GM23338 (cell line): Measurements from ENCODE around the gene CCDC60. TPM values are rescaled to one million over a fixed set of nuclear protein-coding genes. Genes with fewer than 3 reads are reported as not detected.

Experiments used
- ATAC-seq: fragments of 200-7000 bp; cut with Tn5 transposase; 3 replicates; pipeline ENCODE4 v1.9.1; 2020
- DNase-seq: peaks from one replicate; pipeline ENCODE4 v3.0.0-alpha.2; 2015; ENCODE audit warnings: low spot score
- H2AFZ ChIP-seq: fragments of 200-600 bp; sonication (generic); 2 replicates; pipeline ENCODE4 v1.8.0; 2016; ENCODE audit warnings: antibody characterized with exemption, mild to moderate bottlenecking, moderate library complexity
- H3F3A ChIP-seq: fragments of 200-600 bp; sonication (generic); replicated peaks from 2 replicates; pipeline ENCODE4 v1.8.0; 2017; ENCODE audit warnings: antibody characterized with exemption, mixed run types, low read depth
- H3K27ac ChIP-seq: fragments of 200-600 bp; sonication (generic); 2 replicates; pipeline ENCODE4 v1.6.1; 2016; ENCODE audit warnings: low read depth
- H3K27me3 ChIP-seq: fragments of 200-600 bp; sonication (generic); 2 replicates; pipeline ENCODE4 v1.8.0; 2016; ENCODE audit warnings: mild to moderate bottlenecking, mixed run types, moderate library complexity; ENCODE audit not compliant: insufficient read depth
- H3K36me3 ChIP-seq: fragments of 200-600 bp; sonication (generic); 2 replicates; pipeline ENCODE4 v1.8.0; 2016; ENCODE audit warnings: mild to moderate bottlenecking; ENCODE audit not compliant: insufficient read depth
- H3K4me1 ChIP-seq: fragments of 200-600 bp; sonication (generic); 2 replicates; pipeline ENCODE4 v1.8.0; 2016; ENCODE audit warnings: mild to moderate bottlenecking, moderate library complexity; ENCODE audit not compliant: insufficient read depth
- H3K4me2 ChIP-seq: fragments of 200-600 bp; sonication (generic); 2 replicates; pipeline ENCODE4 v1.7.1; 2017; ENCODE audit warnings: mixed run types
- H3K4me3 ChIP-seq: fragments of 200-600 bp; sonication (generic); 2 replicates; pipeline ENCODE4 v1.6.1; 2016; ENCODE audit warnings: mixed run types
- H3K79me2 ChIP-seq: fragments of 200-600 bp; sonication (generic); replicated peaks from 2 replicates; pipeline ENCODE4 v1.8.0; 2017; ENCODE audit warnings: mild to moderate bottlenecking; ENCODE audit not compliant: insufficient read depth
- H3K9me2 ChIP-seq: fragments of 200-600 bp; sonication (generic); 2 replicates; pipeline ENCODE4 v1.8.0; 2017; ENCODE audit not compliant: insufficient read depth
- H4K20me1 ChIP-seq: fragments of 200-600 bp; sonication (generic); replicated peaks from 2 replicates; pipeline ENCODE4 v1.8.0; 2017; ENCODE audit warnings: mild to moderate bottlenecking; ENCODE audit not compliant: insufficient read depth
- H3K27ac Mint-ChIP-seq: 2 replicates; pipeline ENCODE4 v1.8.0; 2020; ENCODE audit warnings: inconsistent platforms, mild to moderate bottlenecking, moderate library complexity, mixed read lengths
- H3K27me3 Mint-ChIP-seq: 3 replicates; pipeline ENCODE4 v1.8.0; 2022; ENCODE audit warnings: low read depth, mild to moderate bottlenecking, moderate library complexity, mixed read lengths, inconsistent platforms; ENCODE audit not compliant: insufficient read depth, poor library complexity
- H3K36me3 Mint-ChIP-seq: 3 replicates; pipeline ENCODE4 v1.8.0; 2021; ENCODE audit warnings: low read depth, mild to moderate bottlenecking, inconsistent platforms, moderate library complexity, mixed read lengths
- H3K4me1 Mint-ChIP-seq: 3 replicates; pipeline ENCODE4 v1.8.0; 2020; ENCODE audit warnings: mild to moderate bottlenecking, inconsistent platforms, mixed read lengths
- H3K4me3 Mint-ChIP-seq: 3 replicates; pipeline ENCODE4 v1.8.0; 2021; ENCODE audit warnings: moderate library complexity, mild to moderate bottlenecking, inconsistent platforms, mixed read lengths
- H3K9me3 Mint-ChIP-seq: 3 replicates; pipeline ENCODE4 v1.8.0; 2020; ENCODE audit warnings: moderate library complexity, mild to moderate bottlenecking, inconsistent platforms, mixed read lengths
- CREB1 ChIP-seq: fragments of 250-450 bp; sonication (Bioruptor Pico); IDR thresholded peaks from 2 replicates; pipeline ENCODE4 v1.5.0; 2020; ENCODE audit warnings: low read depth, mild to moderate bottlenecking, moderate library complexity
- CTCF ChIP-seq, 2 experiments: fragments of 200-600 bp in 1 of 2; sonication (generic) in 1 of 2; conservative IDR thresholded peaks; 2 replicates each; pipeline versions ENCODE4 v1.5.1 to v1.6.1; 2016 to 2017; ENCODE audit warnings: antibody characterized with exemption in 2 of 2, low read depth in 2 of 2, mild to moderate bottlenecking in 2 of 2, moderate library complexity in 1 of 2
- ETS1 ChIP-seq: IDR thresholded peaks from 2 replicates; pipeline ENCODE4 v1.6.1; 2016; ENCODE audit warnings: antibody characterized with exemption
- EZH2 ChIP-seq: fragments of 200-600 bp; sonication (generic); IDR thresholded peaks from one replicate; pipeline ENCODE4 v1.8.0; 2017; ENCODE audit warnings: antibody characterized with exemption, mild to moderate bottlenecking, low read depth; ENCODE audit not compliant: unreplicated experiment
- EZH2phosphoT487 ChIP-seq: fragments of 200-600 bp; sonication (generic); IDR thresholded peaks from one replicate; pipeline ENCODE4 v1.8.1; 2018; ENCODE audit warnings: antibody characterized with exemption; ENCODE audit not compliant: unreplicated experiment
- JUNB ChIP-seq: IDR thresholded peaks from one replicate; pipeline ENCODE4 v1.6.1; 2016; ENCODE audit warnings: antibody characterized with exemption; ENCODE audit not compliant: unreplicated experiment
- NANOG ChIP-seq: IDR thresholded peaks from 2 replicates; pipeline ENCODE4 v1.6.1; 2016; ENCODE audit warnings: antibody characterized with exemption, borderline replicate concordance
- POLR2AphosphoS5 ChIP-seq: IDR thresholded peaks from 2 replicates; pipeline ENCODE4 v1.6.1; 2016; ENCODE audit warnings: antibody characterized with exemption, low read depth
- REST ChIP-seq: IDR thresholded peaks from one replicate; pipeline ENCODE4 v1.6.1; 2018; ENCODE audit warnings: antibody characterized with exemption; ENCODE audit not compliant: unreplicated experiment
- STAT1 ChIP-seq: IDR thresholded peaks from one replicate; pipeline ENCODE4 v1.6.1; 2016; ENCODE audit warnings: antibody characterized with exemption; ENCODE audit not compliant: unreplicated experiment
- ZNF114 ChIP-seq: fragments of 250-450 bp; sonication (Bioruptor Pico); IDR thresholded peaks from 2 replicates; pipeline ENCODE4 v1.5.0; 2020; ENCODE audit warnings: mild to moderate bottlenecking, moderate library complexity
- ZNF331 ChIP-seq: fragments of 250-450 bp; sonication (Bioruptor Pico); IDR thresholded peaks from 2 replicates; pipeline ENCODE4 v1.5.0; 2020; ENCODE audit warnings: low read depth, mild to moderate bottlenecking, moderate library complexity
- ZNF462 ChIP-seq: fragments of 250-450 bp; sonication (Bioruptor Pico); IDR thresholded peaks from 2 replicates; pipeline ENCODE4 v1.5.0; 2020; ENCODE audit warnings: mild to moderate bottlenecking, moderate library complexity
- polyA plus RNA-seq: library from polyadenylated mRNA; unstranded; fragments of >200 nt; fragmentation: Nextera tagmentation; extraction: Ambion mirVana; gene quantifications from 2 replicates; pipeline ENCODE4 v1.2.1, GENCODE V29; 2016
- total RNA-seq: library from RNA; depleted of rRNA; stranded (reverse); fragments of >200 nt; shearing (Covaris generic); gene quantifications from 2 replicates; pipeline ENCODE4 v1.2.3, GENCODE V29; 2014

Gene CCDC60
- total and polyA plus RNA-seq, 2 experiments from 2014 or later: 0.53 TPM; not detected in 1

- TF ChIP-seq EZH2phosphoT487: no peak
- TF ChIP-seq ZNF331 (CRISPR knock-in tag): no peak
- no peak for TF ChIP-seq POLR2AphosphoS5
- TF ChIP-seq CREB1 (CRISPR knock-in tag): no peak
- TF ChIP-seq JUNB: no peak
- TF ChIP-seq NANOG: no peak
- TF ChIP-seq EZH2: no peak
- no peak for TF ChIP-seq STAT1
These were observed 254.6 kb downstream of the CCDC60 start (continued) for GRCh38 chr12:119589097-119589496.

GRCh38 chr12:119589634-119590033, 255.1 kb downstream of the CCDC60 start:
- H3K27ac ChIP-seq: no peak overlapping the region
- no peaks in the 10 kb centered on the region; the same call in 1 of the 2 replicates for H4K20me1 ChIP-seq
- H3K4me3 ChIP-seq: no peak overlapping the region
- H3K36me3 Mint-ChIP-seq: no peaks in the 10 kb centered on the region
- H3K4me1 ChIP-seq: no peaks in the 10 kb centered on the region
- no peaks in the 10 kb centered on the region; the same call in 2 of the 3 replicates for H3K9me3 Mint-ChIP-seq
- no peaks in the 10 kb centered on the region for H3F3A ChIP-seq
- no peak overlapping the region for H2AFZ ChIP-seq
- H3K9me2 ChIP-seq: 0 out of 2 replicates have a peak, but pooled peaks cover 3% of the 10 kb centered on the region
- DNase-seq (no peak), ATAC-seq (no peak)
- TF ChIP-seq REST (no peak), ZNF331 (CRISPR knock-in tag) (no peak), ETS1 (no peak), NANOG (no peak), ZNF114 (CRISPR knock-in tag) (no peak), CTCF (conservative IDR thresholded peaks at IDR 0.05; ENCODE audit: low read depth in 2 of 2) (no peak), EZH2phosphoT487 (no peak), ZNF462 (no peak), POLR2AphosphoS5 (no peak)
- H3K4me1 Mint-ChIP-seq: peaks cover 7% of the 10 kb centered on the region; the same call in 2 of the 3 replicates
- H3K4me2 ChIP-seq: no peak overlapping the region
- no peaks in the 10 kb centered on the region for H3K36me3 ChIP-seq
- no peak overlapping the region for H3K4me3 Mint-ChIP-seq
- peaks cover 40% of the 10 kb centered on the region for H3K27me3 Mint-ChIP-seq
- no peak overlapping the region for H3K27ac Mint-ChIP-seq
- no peaks in the 10 kb centered on the region for H3K79me2 ChIP-seq
- H3K27me3 ChIP-seq: peaks cover 50% of the 10 kb centered on the region
